T-helper 2 cell treated with Interferon-gamma antibody and Interleukin-4, amounts not matched to agents 100 ng/mL and 5 ng/mL, for 36 hours (primary cell): Measurements from ENCODE around the gene ZNF831. TPM values are rescaled to one million over a fixed set of nuclear protein-coding genes. Genes with fewer than 3 reads are reported as not detected.

Source experiments
- intact Hi-C: fragments of 100-400 bp; cut with micrococcal nuclease; formaldehyde crosslinking; loops from one replicate; pipeline ENCODE4 v1.15.1; 2023
- total RNA-seq: library from RNA; stranded (reverse); gene quantifications from 2 replicates; pipeline ENCODE4 v1.2.3, GENCODE V29; 2022

ZNF831 gene
- total RNA-seq, 1 donor from 2014 or later = 6.8 TPM

DNA sequence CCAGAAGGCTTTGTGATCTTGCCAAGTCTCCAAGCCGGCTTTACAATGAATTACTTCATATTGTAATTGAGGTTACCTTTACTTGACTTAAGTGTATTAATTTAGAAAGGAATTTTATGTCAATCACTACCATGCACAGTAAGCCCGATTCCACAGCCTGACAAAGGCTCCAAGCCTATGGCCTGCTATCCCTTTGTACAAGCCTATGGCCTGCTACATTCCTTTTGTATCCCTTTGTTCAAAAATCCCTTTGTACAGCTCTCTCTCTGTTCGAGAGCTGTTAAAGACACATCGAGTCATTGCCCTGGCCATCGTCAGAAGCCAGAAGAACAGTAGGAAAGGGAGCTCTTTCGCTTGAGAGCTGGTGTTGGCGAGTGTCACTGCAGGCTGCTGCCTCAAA, 134.1 kb downstream of the ZNF831 start:
- intact Hi-C loops = no loop called here

- intact Hi-C loops = no loop called here
These were observed 136.3 kb downstream of the ZNF831 start for GRCh38 chr20:59299945-59300332.

GRCh38 chr20:59300333-59301081, 136.9 kb downstream of the ZNF831 start, which contains the start of gene EDN3:
Gene EDN3 (plus strand): TSS chr20:59300611. CDS start chr20:59300813, 202 bp downstream.
- intact Hi-C loops = no loop called here

DNA sequence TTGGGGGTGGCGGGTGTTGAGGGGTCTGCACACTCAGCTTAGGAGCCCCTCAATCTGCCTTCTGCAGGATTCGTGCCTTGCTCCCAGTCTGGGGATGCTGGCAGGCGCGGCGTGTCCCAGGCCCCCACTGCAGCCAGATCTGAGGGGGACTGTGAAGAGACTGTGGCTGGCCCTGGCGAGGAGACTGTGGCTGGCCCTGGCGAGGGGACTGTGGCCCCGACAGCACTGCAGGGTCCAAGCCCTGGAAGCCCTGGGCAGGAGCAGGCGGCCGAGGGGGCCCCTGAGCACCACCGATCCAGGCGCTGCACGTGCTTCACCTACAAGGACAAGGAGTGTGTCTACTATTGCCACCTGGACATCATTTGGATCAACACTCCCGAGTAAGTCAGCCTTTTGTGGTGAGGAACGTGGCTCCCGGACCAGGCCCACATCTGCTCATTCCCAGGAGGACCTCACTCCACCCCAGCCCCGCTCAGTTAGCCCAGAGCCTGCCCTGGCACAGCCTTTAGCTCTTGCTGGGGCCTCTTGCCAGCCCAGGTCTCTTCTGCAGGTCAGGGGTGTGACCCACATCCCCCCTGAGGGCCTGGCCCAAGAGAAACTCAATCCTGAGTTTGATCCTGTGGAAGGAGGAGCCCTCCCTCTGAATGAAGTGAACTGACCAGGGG, 137.9 kb downstream of the ZNF831 start:
- intact Hi-C loops = no loop called here

- intact Hi-C loops = no loop called here
These were observed 142.5 kb downstream of the ZNF831 start for GRCh38 chr20:59305908-59306655.

GRCh38 chr20:59307270-59307669, 143.6 kb downstream of the ZNF831 start:
- intact Hi-C loops = no loop called here

Other genes with a start within 250 kb of the ZNF831 start
- gene NELFCD, start 182.6 kb upstream of the ZNF831 start, total RNA-seq = 81.2 and 82.8 TPM in 2 replicates
- 53.2 and 53.7 TPM in 2 replicates for gene CTSZ, start 156.6 kb upstream of the ZNF831 start, total RNA-seq
- not detected in 2 replicates for gene TUBB1, start 144.4 kb upstream of the ZNF831 start, total RNA-seq
- 82.8 and 84.9 TPM in 2 replicates for gene ATP5F1E, start 131.5 kb upstream of the ZNF831 start, total RNA-seq
- 85.3 and 89.7 TPM in 2 replicates for gene PRELID3B, start 121.0 kb upstream of the ZNF831 start, total RNA-seq
- 0.09 and 0.16 TPM in 2 replicates for gene EDN3, start 136.8 kb downstream of the ZNF831 start, total RNA-seq